Subcutaneous adipose tissue (tissue), 4 donors: ENCODE measurements around the gene TSPAN4. TPM values are rescaled to one million over a fixed set of nuclear protein-coding genes. Genes with fewer than 3 reads are reported as not detected.

ENCODE experiments used
- CTCF ChIP-seq: fragments of 450-650 bp; IDR thresholded peaks from one replicate; pipeline ENCODE4 v1.5.1; 2016; ENCODE audit warnings: low read depth, mild to moderate bottlenecking, control low read depth, antibody characterized with exemption, moderate library complexity
- total RNA-seq, 4 donors: library from RNA; depleted of rRNA; stranded (reverse); fragments of >200 nt; gene quantifications; one replicate each; pipeline ENCODE4 v1.1.0, GENCODE V29; 2016

TSPAN4 gene
- total RNA-seq, 4 donors from 2014 or later: 67.0 to 219 (median 185) TPM

DNA sequence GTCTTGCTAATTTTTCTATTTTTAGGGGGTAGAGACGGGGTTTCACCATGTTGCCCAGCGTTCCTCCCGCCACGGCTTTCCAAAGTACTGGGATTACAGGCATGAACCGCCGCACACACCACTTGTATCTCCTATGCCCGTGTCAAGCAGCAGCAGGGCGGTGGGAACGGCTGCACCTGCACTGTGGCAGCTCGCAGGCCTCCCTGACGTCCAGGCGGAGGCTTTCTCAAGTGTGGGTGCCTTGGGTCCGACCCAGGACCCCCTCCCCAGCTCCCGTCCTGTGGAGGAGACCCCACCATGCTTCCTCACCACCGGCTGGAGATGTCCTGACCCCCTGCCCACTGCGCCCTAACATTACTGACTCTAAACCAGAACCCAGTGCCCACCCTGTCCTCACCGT, 25.7 kb downstream of the TSPAN4 start:
- TF ChIP-seq CTCF: no peak

DNA sequence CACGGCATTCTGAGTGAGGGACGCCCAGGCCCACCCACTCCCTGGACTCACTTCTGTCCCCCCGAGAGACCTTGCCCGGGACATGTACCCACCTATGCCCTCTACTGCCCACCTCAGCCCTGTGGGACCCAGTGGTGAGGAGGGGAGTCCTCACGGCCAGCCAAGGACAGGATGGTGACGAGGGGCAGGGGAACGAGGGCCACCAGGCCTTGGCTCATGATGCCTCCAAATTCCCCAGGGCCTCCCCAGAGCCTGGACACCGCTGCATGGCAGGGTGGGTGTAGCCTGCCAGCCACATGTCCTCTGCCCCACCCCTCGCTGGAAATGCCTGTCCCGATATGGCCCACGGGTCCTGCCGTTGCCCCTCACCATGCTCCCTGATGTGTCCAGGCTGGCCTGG, 26.1 kb downstream of the TSPAN4 start:
- TF ChIP-seq CTCF: no peak

- no peak for TF ChIP-seq CTCF
These were observed 26.9 kb downstream of the TSPAN4 start for GRCh38 chr11:869399-870126.

GRCh38 chr11:870127-870413, 27.4 kb downstream of the TSPAN4 start:
- TF ChIP-seq CTCF: no peak

DNA sequence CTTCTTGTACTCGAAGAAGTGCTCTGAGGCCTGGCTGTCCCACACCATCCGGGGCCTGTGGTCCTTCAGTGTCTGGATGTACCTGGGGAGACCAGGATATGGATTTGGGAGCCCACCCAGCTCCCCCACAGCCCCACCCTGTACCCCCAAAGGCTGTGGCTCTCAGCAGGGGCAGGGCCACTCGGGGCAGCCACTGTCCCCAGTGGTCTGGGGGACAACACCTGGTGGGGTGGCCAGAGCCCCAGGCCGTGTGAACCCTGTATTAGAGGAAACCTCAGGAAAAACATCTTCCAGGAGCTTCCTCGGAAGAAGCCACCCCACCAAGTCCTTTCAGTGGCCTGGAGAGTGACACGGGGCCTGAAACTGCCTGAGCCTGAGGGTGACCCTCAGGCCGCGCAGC, 27.8 kb downstream of the TSPAN4 start:
- TF ChIP-seq CTCF: no peak

- TF ChIP-seq CTCF: no peak
These were observed 28.8 kb downstream of the TSPAN4 start for GRCh38 chr11:871472-871871.

- no peak for TF ChIP-seq CTCF
These were observed 30.1 kb downstream of the TSPAN4 start for GRCh38 chr11:872799-873198.
